ENCODE measurements around the gene GSN.
A peak's percentile ranks its signal among the peaks of the same experiment; 100 is the strongest.

The GSN gene

DNA sequence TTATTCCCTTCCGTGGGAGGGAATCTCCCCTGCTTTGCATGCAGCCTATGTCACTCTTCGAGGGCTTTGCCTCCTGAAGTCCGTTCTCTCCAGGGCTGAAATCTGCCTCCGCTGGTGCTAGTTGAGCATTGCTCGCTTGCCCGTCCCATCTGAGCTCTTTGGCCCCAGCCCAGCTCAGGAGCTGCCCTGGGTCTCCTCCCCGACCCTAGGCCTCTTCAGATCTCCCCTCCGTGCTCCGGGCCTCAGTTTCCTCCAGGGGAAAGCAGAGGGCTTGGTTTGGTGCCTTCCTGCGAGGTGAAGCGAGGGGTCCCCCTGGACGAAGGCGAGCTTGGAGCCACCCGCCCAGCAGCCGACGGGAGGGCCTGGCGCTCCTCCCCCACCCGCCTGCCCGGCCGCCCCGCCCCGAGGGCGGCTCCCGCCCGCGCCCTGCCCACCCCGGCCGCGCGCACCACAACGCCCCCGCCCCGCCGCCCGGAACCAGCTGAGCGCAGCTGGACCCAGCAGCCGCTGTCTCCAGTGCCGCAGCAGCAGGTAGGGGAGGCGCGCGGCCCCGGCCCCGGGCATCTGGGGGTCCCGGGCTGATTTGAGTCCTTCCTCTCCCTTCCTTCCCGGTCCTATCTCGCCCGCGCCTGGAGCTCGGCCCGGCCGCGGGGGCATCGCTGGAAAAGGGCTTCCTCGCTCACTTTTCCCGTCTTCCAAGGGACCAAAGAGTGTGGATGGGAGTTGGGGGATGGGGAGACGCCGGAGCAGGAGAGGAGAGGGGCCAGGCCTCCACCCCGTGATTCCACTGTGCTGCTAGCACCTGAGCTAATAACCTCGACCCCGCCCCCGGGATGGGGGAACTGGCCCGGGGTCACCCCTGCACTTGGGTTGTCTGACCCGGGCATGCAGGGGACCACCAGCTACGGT, at the start of gene GSN:
Gene GSN, plus strand, starts transcription at position 474 of the 909 bp plus-strand sequence. CDS start 33,810 bp downstream, outside the sequence.
- peak within 1 kb of the TSS; percentile 93 to 97 for H3K27ac ChIP-seq
- TF ChIP-seq, protein P1, sequence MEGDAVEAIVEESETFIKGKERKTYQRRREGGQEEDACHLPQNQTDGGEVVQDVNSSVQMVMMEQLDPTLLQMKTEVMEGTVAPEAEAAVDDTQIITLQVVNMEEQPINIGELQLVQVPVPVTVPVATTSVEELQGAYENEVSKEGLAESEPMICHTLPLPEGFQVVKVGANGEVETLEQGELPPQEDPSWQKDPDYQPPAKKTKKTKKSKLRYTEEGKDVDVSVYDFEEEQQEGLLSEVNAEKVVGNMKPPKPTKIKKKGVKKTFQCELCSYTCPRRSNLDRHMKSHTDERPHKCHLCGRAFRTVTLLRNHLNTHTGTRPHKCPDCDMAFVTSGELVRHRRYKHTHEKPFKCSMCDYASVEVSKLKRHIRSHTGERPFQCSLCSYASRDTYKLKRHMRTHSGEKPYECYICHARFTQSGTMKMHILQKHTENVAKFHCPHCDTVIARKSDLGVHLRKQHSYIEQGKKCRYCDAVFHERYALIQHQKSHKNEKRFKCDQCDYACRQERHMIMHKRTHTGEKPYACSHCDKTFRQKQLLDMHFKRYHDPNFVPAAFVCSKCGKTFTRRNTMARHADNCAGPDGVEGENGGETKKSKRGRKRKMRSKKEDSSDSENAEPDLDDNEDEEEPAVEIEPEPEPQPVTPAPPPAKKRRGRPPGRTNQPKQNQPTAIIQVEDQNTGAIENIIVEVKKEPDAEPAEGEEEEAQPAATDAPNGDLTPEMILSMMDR (IDR thresholded peaks at IDR 0.05) = no peak
- peak; percentile 88 for DNase-seq (ENCODE audit: low spot score)
- H3K4me3 ChIP-seq = peak within 1 kb of the TSS; percentile 91

DNA sequence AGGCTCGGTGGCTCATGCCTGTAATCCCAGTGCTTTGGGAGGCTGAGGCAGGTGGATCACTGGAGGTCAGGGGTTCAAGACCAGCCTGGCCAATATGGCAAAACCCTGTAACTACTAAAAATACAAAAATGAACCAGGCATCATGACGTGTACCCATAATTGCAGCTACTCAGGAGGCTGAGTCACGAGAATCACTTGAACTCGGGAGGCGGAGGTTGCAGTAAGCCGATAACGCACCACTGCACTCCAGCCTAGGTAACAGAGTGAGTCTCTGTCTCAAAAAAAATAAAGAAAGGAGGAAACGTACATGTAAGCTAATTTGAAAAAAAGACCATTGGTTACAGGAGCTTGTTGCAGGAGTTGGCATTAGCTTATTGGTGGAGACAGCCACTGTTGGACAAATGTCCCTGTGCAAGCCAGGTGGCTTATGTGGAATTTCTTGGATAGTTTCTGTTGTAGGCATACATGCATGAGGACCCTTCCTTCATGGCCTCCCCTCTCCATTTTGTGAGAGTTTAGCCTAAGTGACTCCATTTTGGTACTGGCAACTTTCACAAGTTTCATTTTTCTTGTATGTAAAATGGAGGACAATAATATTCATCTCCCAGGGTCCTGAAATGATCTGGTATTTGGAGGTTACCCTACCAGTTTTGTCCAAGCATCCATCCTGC, 49.5 kb upstream of the GSN start:
- H3K4me3 ChIP-seq = no peak overlapping the region
- no peak overlapping the region for H3K27ac ChIP-seq
- TF ChIP-seq, protein P1 (IDR thresholded peaks at IDR 0.05) = no peak
- DNase-seq (ENCODE audit: low spot score) = no peak

DNA sequence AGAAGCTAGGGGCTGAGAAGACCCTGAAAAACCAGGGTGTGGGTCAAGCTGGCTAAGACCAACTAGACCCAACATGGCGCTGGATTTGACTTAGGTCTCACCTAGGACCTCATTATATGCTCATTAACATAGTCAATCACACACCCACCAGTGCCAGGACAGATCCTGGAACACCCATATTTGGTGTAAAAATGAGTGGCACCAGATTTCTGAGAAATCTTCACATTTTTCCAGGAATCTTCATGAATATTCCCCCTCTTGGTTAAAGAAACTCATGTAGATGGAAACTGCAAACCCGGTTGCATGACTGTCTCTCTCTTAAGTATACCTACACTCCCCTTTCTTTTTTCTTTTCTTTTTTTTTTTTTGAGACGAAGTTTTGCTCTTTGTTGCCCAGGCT, 48.4 kb upstream of the GSN start:
- TF ChIP-seq, protein P1 (IDR thresholded peaks at IDR 0.05) = no peak
- DNase-seq (ENCODE audit: low spot score) = no peak
- Histone ChIP-seq H3K27ac (no peak overlapping the region), H3K4me3 (no peak overlapping the region)

DNA sequence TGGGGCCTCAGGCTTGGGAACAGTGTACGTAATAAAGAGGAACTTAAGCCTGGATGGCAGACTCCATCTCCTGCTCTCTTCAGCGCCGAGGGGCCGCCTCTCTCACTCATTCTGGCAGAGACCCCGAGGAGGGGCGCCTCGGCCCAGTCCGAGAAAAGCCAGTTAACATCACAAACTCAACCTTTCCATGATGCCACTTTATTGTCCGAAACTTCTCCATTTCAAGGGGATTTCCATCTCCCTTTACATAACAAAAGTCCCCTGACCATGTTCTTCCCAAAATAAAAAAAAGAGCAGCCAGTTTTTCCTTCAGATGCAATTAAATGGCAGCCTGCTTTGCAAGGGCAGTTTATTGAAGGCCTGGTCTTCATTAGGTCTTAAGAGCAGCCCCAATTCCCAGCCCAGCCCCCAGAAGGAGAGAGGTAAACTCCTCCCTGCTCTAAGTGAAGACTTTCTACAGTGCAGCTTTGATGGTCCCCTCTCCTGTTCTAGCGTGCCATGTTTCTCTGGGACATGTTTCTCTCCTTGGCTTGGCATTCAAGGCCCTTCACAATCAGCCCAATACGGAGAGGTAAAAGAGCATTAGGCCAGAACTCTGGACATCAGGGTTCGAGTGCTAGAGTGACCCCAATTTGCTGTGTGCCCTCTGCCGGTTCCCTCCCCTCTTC, 46.8 kb upstream of the GSN start:
- H3K4me3 ChIP-seq = no peak overlapping the region
- H3K27ac ChIP-seq = no peak overlapping the region
- TF ChIP-seq, protein P1 (IDR thresholded peaks at IDR 0.05) = no peak
- DNase-seq (ENCODE audit: low spot score) = no peak

DNA sequence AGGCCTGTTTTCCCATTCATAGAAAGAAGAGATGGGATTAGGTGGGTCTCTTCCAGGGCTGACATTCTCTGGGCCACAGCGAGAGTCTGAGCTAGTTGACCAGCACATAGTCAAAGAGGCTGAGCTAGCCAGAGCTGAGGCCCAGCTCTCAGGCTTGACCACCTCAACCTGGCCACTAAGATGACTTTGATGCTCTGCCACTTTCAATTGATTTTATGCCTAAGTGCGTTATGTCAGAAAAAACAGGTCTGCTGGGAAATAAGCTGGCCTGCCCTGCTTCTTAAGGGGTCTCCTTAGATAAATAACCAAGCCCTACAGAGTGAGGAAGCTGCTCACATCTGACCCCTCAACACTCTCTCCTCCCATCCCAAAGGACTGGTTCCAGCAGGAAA, 46.3 kb upstream of the GSN start:
- TF ChIP-seq, protein P1 (IDR thresholded peaks at IDR 0.05) = no peak
- H3K4me3 ChIP-seq = no peak overlapping the region
- no peak overlapping the region for H3K27ac ChIP-seq
- DNase-seq (ENCODE audit: low spot score) = no peak

DNA sequence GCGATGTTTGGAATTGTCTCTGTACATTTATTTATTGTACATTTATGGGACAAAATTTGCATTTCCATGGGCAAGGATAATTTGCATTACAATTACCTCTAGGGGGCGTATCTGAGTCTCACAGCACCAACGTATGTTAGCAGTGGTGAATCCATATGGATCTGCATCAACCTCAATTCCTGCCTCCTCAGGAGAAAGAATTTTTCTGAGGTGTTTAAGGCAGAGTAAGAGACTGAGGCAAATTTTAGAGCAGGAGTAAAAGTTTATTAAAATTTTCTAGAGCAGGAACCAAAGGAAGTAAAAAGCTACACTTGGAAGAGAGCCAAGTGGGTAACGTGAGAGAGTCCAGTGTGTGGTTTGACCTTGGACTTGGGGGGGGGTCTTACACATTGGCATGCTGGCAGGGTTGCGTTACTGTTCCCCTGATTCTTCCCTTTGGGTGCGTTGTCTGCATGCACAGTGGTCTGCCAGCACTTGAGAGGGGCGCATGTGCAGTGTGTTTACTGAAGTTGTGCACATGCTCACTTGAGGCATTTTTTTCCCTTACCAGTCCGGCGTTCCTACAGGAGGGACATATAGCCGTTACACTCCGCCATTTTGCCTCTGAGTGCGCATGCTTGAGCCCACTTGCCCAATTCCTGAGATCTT, 45.3 kb upstream of the GSN start:
- H3K27ac ChIP-seq = no peak overlapping the region
- TF ChIP-seq, protein P1 (IDR thresholded peaks at IDR 0.05) = peak; percentile 57
- no peak for DNase-seq (ENCODE audit: low spot score)
- no peak overlapping the region for H3K4me3 ChIP-seq

Data from coronary artery (tissue), 2 donors.